Measurements from ENCODE around the gene IER2.

Gene IER2

GRCh38 chr19:13135068-13136062, 14.8 kb upstream of the IER2 start:
- Histone ChIP-seq H3K36me3 (peaks cover 55% of the 10 kb centered on the region), H3K4me3 (ENCODE audit: low read depth, low read length) (no peak overlapping the region), H3K9me3 (no peaks in the 10 kb centered on the region; the same call in 1 of the 2 replicates), H3K27me3 (no peaks in the 10 kb centered on the region), H3K4me1 (no peaks in the 10 kb centered on the region)
- TF ChIP-seq CTCF (IDR thresholded peaks at IDR 0.05; ENCODE audit: low read depth, low read length) = no peak
- DNase-seq = no peak

- H3K9me3 ChIP-seq = no peaks in the 10 kb centered on the region; the same call in 1 of the 2 replicates
- no peak for TF ChIP-seq CTCF (IDR thresholded peaks at IDR 0.05; ENCODE audit: low read depth, low read length)
- H3K4me3 ChIP-seq (ENCODE audit: low read depth, low read length) = no peak overlapping the region
- no peaks in the 10 kb centered on the region for H3K27me3 ChIP-seq
- H3K4me1 ChIP-seq = no peaks in the 10 kb centered on the region
- DNase-seq = no peak
- H3K36me3 ChIP-seq = peaks cover 49% of the 10 kb centered on the region
Measured at GRCh38 chr19:13137290-13137794, 12.9 kb upstream of the IER2 start.

- Histone ChIP-seq H3K36me3 (peaks cover 47% of the 10 kb centered on the region), H3K4me1 (no peaks in the 10 kb centered on the region), H3K27me3 (no peaks in the 10 kb centered on the region), H3K4me3 (ENCODE audit: low read depth, low read length) (no peak overlapping the region), H3K9me3 (no peaks in the 10 kb centered on the region; the same call in 1 of the 2 replicates)
- no peak for TF ChIP-seq CTCF (IDR thresholded peaks at IDR 0.05; ENCODE audit: low read depth, low read length)
- no peak for DNase-seq
Measured at GRCh38 chr19:13138171-13138915, 11.9 kb upstream of the IER2 start.

GRCh38 chr19:13138916-13139198, 11.4 kb upstream of the IER2 start:
- no peaks in the 10 kb centered on the region for H3K4me1 ChIP-seq
- H3K36me3 ChIP-seq = peaks cover 47% of the 10 kb centered on the region
- H3K9me3 ChIP-seq = no peaks in the 10 kb centered on the region; the same call in 1 of the 2 replicates
- TF ChIP-seq CTCF (IDR thresholded peaks at IDR 0.05; ENCODE audit: low read depth, low read length) = no peak
- no peak for DNase-seq
- no peak overlapping the region for H3K4me3 ChIP-seq (ENCODE audit: low read depth, low read length)
- H3K27me3 ChIP-seq = no peaks in the 10 kb centered on the region

- Histone ChIP-seq H3K4me3 (ENCODE audit: low read depth, low read length) (no peak overlapping the region), H3K9me3 (no peaks in the 10 kb centered on the region; the same call in 1 of the 2 replicates), H3K4me1 (no peaks in the 10 kb centered on the region), H3K36me3 (peaks cover 45% of the 10 kb centered on the region), H3K27me3 (no peaks in the 10 kb centered on the region)
- no peak for DNase-seq
- TF ChIP-seq CTCF (IDR thresholded peaks at IDR 0.05; ENCODE audit: low read depth, low read length) = no peak
Measured at GRCh38 chr19:13139633-13140311, 10.4 kb upstream of the IER2 start.
